ENCODE data around the gene SCYL3.

Gene SCYL3, protein sequence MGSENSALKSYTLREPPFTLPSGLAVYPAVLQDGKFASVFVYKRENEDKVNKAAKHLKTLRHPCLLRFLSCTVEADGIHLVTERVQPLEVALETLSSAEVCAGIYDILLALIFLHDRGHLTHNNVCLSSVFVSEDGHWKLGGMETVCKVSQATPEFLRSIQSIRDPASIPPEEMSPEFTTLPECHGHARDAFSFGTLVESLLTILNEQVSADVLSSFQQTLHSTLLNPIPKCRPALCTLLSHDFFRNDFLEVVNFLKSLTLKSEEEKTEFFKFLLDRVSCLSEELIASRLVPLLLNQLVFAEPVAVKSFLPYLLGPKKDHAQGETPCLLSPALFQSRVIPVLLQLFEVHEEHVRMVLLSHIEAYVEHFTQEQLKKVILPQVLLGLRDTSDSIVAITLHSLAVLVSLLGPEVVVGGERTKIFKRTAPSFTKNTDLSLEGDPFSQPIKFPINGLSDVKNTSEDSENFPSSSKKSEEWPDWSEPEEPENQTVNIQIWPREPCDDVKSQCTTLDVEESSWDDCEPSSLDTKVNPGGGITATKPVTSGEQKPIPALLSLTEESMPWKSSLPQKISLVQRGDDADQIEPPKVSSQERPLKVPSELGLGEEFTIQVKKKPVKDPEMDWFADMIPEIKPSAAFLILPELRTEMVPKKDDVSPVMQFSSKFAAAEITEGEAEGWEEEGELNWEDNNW

GRCh38 chr1:169893645-169894423 is at the start of gene SCYL3:
TSS of gene SCYL3 (minus strand) at chr1:169893896. CDS start at chr1:169888840, 5,056 bp downstream.
- Histone ChIP-seq H3K9me3 (ENCODE audit: control insufficient read depth, low read depth, low read length) (no peaks in the 10 kb centered on the region), H3K27ac (ENCODE audit: low read length) (peak within 1 kb of the TSS; percentile 96), H3K4me3 (ENCODE audit: low read length) (peak within 1 kb of the TSS; percentile 94), H3K36me3 (ENCODE audit: control insufficient read depth, low read depth, low read length) (no peaks in the 10 kb centered on the region), H3K9ac (ENCODE audit: low read length) (peak within 1 kb of the TSS; percentile 79), H3K4me1 (ENCODE audit: control insufficient read depth, low read depth, low read length) (peaks cover 25% of the 10 kb centered on the region), H3K27me3 (ENCODE audit: control insufficient read depth, insufficient read depth, low read length) (no peaks in the 10 kb centered on the region)

GRCh38 chr1:169941982-169942830 is 48.5 kb upstream of the SCYL3 start:
- no peak overlapping the region for H3K9ac ChIP-seq (ENCODE audit: low read length)
- no peak overlapping the region for H3K27ac ChIP-seq (ENCODE audit: low read length)
- H3K4me1 ChIP-seq (ENCODE audit: control insufficient read depth, low read depth, low read length): no peaks in the 10 kb centered on the region
- no peaks in the 10 kb centered on the region for H3K27me3 ChIP-seq (ENCODE audit: control insufficient read depth, insufficient read depth, low read length)
- no peak overlapping the region for H3K4me3 ChIP-seq (ENCODE audit: low read length)
- no peaks in the 10 kb centered on the region for H3K9me3 ChIP-seq (ENCODE audit: control insufficient read depth, low read depth, low read length)
- no peaks in the 10 kb centered on the region for H3K36me3 ChIP-seq (ENCODE audit: control insufficient read depth, low read depth, low read length)

- Histone ChIP-seq H3K4me3 (ENCODE audit: low read length) (no peak overlapping the region), H3K27ac (ENCODE audit: low read length) (no peak overlapping the region), H3K4me1 (ENCODE audit: control insufficient read depth, low read depth, low read length) (no peaks in the 10 kb centered on the region)
These were observed 40.5 kb upstream of the SCYL3 start for GRCh38 chr1:169933984-169934725.

DNA sequence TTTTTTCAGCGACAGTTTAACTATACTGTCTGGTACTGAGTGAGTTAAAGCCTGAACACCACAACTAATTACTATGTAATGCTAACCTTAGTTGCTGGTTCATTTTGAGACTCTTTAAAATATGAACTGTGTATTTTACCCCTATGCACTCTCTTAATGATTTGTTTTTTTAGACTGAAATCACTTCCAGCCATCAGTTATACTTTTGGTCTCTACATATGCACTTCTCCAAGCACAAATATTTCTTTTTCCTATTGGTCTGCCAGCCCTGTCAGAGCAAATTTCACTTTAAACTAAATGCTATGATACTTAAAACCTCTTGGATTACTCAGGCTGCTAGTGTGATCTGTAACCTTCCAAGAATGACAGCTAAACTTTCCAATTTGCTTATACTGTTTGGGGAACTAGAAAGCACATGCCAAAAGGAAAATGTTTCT is 38.1 kb upstream of the SCYL3 start:
- no peaks in the 10 kb centered on the region for H3K36me3 ChIP-seq (ENCODE audit: control insufficient read depth, low read depth, low read length)
- H3K9me3 ChIP-seq (ENCODE audit: control insufficient read depth, low read depth, low read length): no peaks in the 10 kb centered on the region
- no peak overlapping the region for H3K4me3 ChIP-seq (ENCODE audit: low read length)
- H3K9ac ChIP-seq (ENCODE audit: low read length): no peak overlapping the region
- H3K4me1 ChIP-seq (ENCODE audit: control insufficient read depth, low read depth, low read length): no peaks in the 10 kb centered on the region
- H3K27ac ChIP-seq (ENCODE audit: low read length): no peak overlapping the region
- no peaks in the 10 kb centered on the region for H3K27me3 ChIP-seq (ENCODE audit: control insufficient read depth, insufficient read depth, low read length)

More at GRCh38 chr1:169933984-169934725, 40.5 kb upstream of the SCYL3 start:
- H3K27me3 ChIP-seq (ENCODE audit: control insufficient read depth, insufficient read depth, low read length): no peaks in the 10 kb centered on the region
- no peaks in the 10 kb centered on the region for H3K36me3 ChIP-seq (ENCODE audit: control insufficient read depth, low read depth, low read length)
- no peak overlapping the region for H3K9ac ChIP-seq (ENCODE audit: low read length)
- H3K9me3 ChIP-seq (ENCODE audit: control insufficient read depth, low read depth, low read length): no peaks in the 10 kb centered on the region

GRCh38 chr1:169929210-169929526 is 35.5 kb upstream of the SCYL3 start:
- H3K9ac ChIP-seq (ENCODE audit: low read length): no peak overlapping the region
- no peaks in the 10 kb centered on the region for H3K9me3 ChIP-seq (ENCODE audit: control insufficient read depth, low read depth, low read length)
- H3K4me1 ChIP-seq (ENCODE audit: control insufficient read depth, low read depth, low read length): no peaks in the 10 kb centered on the region
- no peak overlapping the region for H3K27ac ChIP-seq (ENCODE audit: low read length)
- no peaks in the 10 kb centered on the region for H3K27me3 ChIP-seq (ENCODE audit: control insufficient read depth, insufficient read depth, low read length)
- H3K4me3 ChIP-seq (ENCODE audit: low read length): no peak overlapping the region
- H3K36me3 ChIP-seq (ENCODE audit: control insufficient read depth, low read depth, low read length): no peaks in the 10 kb centered on the region

GRCh38 chr1:169928438-169929209 is 34.9 kb upstream of the SCYL3 start:
- H3K4me1 ChIP-seq (ENCODE audit: control insufficient read depth, low read depth, low read length): no peaks in the 10 kb centered on the region
- H3K27ac ChIP-seq (ENCODE audit: low read length): no peak overlapping the region
- H3K36me3 ChIP-seq (ENCODE audit: control insufficient read depth, low read depth, low read length): no peaks in the 10 kb centered on the region
- no peak overlapping the region for H3K4me3 ChIP-seq (ENCODE audit: low read length)
- no peaks in the 10 kb centered on the region for H3K9me3 ChIP-seq (ENCODE audit: control insufficient read depth, low read depth, low read length)
- H3K27me3 ChIP-seq (ENCODE audit: control insufficient read depth, insufficient read depth, low read length): no peaks in the 10 kb centered on the region
- no peak overlapping the region for H3K9ac ChIP-seq (ENCODE audit: low read length)

- no peaks in the 10 kb centered on the region for H3K36me3 ChIP-seq (ENCODE audit: control insufficient read depth, low read depth, low read length)
- no peaks in the 10 kb centered on the region for H3K27me3 ChIP-seq (ENCODE audit: control insufficient read depth, insufficient read depth, low read length)
- no peaks in the 10 kb centered on the region for H3K4me1 ChIP-seq (ENCODE audit: control insufficient read depth, low read depth, low read length)
- H3K9ac ChIP-seq (ENCODE audit: low read length): no peak overlapping the region
- no peaks in the 10 kb centered on the region for H3K9me3 ChIP-seq (ENCODE audit: control insufficient read depth, low read depth, low read length)
- no peak overlapping the region for H3K27ac ChIP-seq (ENCODE audit: low read length)
- no peak overlapping the region for H3K4me3 ChIP-seq (ENCODE audit: low read length)
These were observed 32.1 kb upstream of the SCYL3 start for GRCh38 chr1:169925505-169926482.

DNA sequence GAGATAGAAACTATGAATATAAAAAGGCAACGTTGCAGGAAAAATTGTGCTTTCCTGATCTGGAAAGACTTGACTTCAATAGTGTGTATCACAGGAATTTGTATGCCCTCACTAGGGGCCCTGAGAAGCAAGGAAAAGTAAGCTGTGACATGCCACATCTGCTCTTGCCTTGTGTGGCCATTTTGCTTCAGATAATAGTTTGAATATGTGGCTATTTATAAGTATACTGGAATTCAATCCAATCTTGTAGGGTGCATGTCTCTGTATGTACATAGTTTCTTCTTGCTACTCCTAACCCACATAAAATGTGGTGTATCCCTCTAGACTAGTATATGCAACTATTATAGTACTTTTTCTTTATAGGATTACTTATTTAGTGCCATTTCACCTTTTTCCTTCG is 31.1 kb upstream of the SCYL3 start:
- H3K9me3 ChIP-seq (ENCODE audit: control insufficient read depth, low read depth, low read length): no peaks in the 10 kb centered on the region
- H3K4me3 ChIP-seq (ENCODE audit: low read length): no peak overlapping the region
- no peak overlapping the region for H3K9ac ChIP-seq (ENCODE audit: low read length)
- no peaks in the 10 kb centered on the region for H3K27me3 ChIP-seq (ENCODE audit: control insufficient read depth, insufficient read depth, low read length)
- H3K27ac ChIP-seq (ENCODE audit: low read length): no peak overlapping the region
- H3K4me1 ChIP-seq (ENCODE audit: control insufficient read depth, low read depth, low read length): no peaks in the 10 kb centered on the region
- no peaks in the 10 kb centered on the region for H3K36me3 ChIP-seq (ENCODE audit: control insufficient read depth, low read depth, low read length)

DNA sequence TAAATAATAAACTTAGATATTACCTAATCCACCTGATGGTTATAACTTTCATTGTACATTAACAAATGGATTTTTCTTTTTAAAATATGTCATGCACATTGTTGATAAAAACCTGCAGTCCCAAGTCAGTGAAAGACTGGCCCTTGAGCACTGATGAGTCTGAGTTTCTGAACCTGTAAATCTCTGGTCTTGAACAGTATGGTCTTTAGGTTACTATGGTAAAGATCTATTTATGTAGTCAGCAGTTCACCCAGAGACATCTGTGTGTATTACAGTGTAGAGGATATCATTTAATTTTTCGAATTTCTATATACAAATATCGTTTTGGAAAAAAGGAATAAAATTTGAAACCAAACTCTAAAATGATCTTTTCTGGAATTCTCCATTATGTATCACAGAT is 30.4 kb upstream of the SCYL3 start:
- H3K36me3 ChIP-seq (ENCODE audit: control insufficient read depth, low read depth, low read length): no peaks in the 10 kb centered on the region
- H3K9me3 ChIP-seq (ENCODE audit: control insufficient read depth, low read depth, low read length): no peaks in the 10 kb centered on the region
- H3K27me3 ChIP-seq (ENCODE audit: control insufficient read depth, insufficient read depth, low read length): no peaks in the 10 kb centered on the region
- no peak overlapping the region for H3K27ac ChIP-seq (ENCODE audit: low read length)
- H3K4me1 ChIP-seq (ENCODE audit: control insufficient read depth, low read depth, low read length): no peaks in the 10 kb centered on the region
- H3K9ac ChIP-seq (ENCODE audit: low read length): no peak overlapping the region
- no peak overlapping the region for H3K4me3 ChIP-seq (ENCODE audit: low read length)
